ENCODE data around the gene STAU1.
"Not testable (repeated sequence)": the region's sequence is repeated elsewhere in the genome, so short reads cannot be mapped to it uniquely, and the experiment has no call there.

STAU1 gene

GRCh38 chr20:49091104-49091503 is 97.0 kb downstream of the STAU1 start:
- H3K4me1 ChIP-seq (ENCODE audit: control insufficient read depth, insufficient read depth, low read length): no peaks in the 10 kb centered on the region
- H3K36me3 ChIP-seq (ENCODE audit: insufficient read depth, low read length): peaks cover 73% of the 10 kb centered on the region

GRCh38 chr20:49082295-49082694 is 105.8 kb downstream of the STAU1 start:
- H3K36me3 ChIP-seq (ENCODE audit: insufficient read depth, low read length): peaks cover 62% of the 10 kb centered on the region
- not testable (repeated sequence) for H3K9ac ChIP-seq (ENCODE audit: low read depth, low read length); H3K4me3 ChIP-seq (ENCODE audit: low read length); H3K27me3 ChIP-seq (ENCODE audit: control insufficient read depth, insufficient read depth, low read length); H3K4me2 ChIP-seq (ENCODE audit: low read length); H3K4me1 ChIP-seq (ENCODE audit: control insufficient read depth, insufficient read depth, low read length); H3K9me3 ChIP-seq (replicated peaks; ENCODE audit: low read length)

More at GRCh38 chr20:49091104-49091503, 97.0 kb downstream of the STAU1 start:
- Histone ChIP-seq H3K4me2 (ENCODE audit: low read length) (no peak overlapping the region), H3K9ac (ENCODE audit: low read depth, low read length) (no peak overlapping the region), H3K9me3 (replicated peaks; ENCODE audit: low read length) (no peaks in the 10 kb centered on the region), H3K27me3 (ENCODE audit: control insufficient read depth, insufficient read depth, low read length) (no peaks in the 10 kb centered on the region), H3K4me3 (ENCODE audit: low read length) (no peak overlapping the region)

DNA sequence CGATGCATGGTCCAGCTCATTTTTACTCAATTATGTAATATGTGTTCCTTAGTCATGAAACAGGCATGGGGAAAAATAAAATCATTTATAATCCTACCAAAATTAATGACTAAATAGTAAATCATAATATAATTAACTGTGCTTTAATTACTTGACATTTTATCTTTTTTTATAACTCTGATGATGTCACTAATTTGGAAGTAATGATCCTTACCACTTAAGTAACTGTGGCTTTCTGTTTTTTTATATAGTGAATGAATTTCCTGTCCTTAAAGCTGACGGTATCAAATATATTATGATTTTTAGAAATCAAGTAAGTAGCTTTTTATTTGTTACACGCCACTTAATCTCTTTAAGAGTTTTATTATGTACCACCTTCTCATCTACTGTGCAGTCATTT is 109.8 kb downstream of the STAU1 start:
- Histone ChIP-seq H3K9ac (ENCODE audit: low read depth, low read length) (no peak overlapping the region), H3K9me3 (replicated peaks; ENCODE audit: low read length) (no peaks in the 10 kb centered on the region), H3K27me3 (ENCODE audit: control insufficient read depth, insufficient read depth, low read length) (no peaks in the 10 kb centered on the region), H3K4me1 (ENCODE audit: control insufficient read depth, insufficient read depth, low read length) (no peaks in the 10 kb centered on the region), H3K4me3 (ENCODE audit: low read length) (no peak overlapping the region), H3K36me3 (ENCODE audit: insufficient read depth, low read length) (peaks cover 57% of the 10 kb centered on the region), H3K4me2 (ENCODE audit: low read length) (no peak overlapping the region)

DNA sequence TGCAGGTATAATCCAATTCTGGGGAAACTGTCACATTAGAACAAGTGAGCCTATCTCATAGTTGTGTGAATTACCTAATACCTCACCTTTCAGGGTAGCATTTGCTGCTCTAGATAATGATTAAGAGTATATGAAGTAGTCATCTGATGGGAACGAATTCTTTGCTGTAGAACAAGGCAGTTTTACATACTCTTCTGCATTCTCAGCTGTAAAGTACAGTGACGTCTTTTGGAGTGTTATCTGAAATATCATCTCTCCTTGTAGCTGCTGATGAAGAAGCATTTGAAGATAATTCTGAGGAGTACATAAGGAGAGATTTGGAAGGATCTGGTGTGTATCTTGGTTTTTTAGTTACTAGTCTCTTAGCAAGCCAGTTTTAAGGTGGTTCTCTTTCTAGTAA is 113.6 kb downstream of the STAU1 start:
- Histone ChIP-seq H3K4me1 (ENCODE audit: control insufficient read depth, insufficient read depth, low read length) (no peaks in the 10 kb centered on the region), H3K9ac (ENCODE audit: low read depth, low read length) (no peak overlapping the region), H3K4me3 (ENCODE audit: low read length) (no peak overlapping the region), H3K4me2 (ENCODE audit: low read length) (no peak overlapping the region), H3K9me3 (replicated peaks; ENCODE audit: low read length) (no peaks in the 10 kb centered on the region), H3K36me3 (ENCODE audit: insufficient read depth, low read length) (peaks cover 59% of the 10 kb centered on the region), H3K27me3 (ENCODE audit: control insufficient read depth, insufficient read depth, low read length) (no peaks in the 10 kb centered on the region)

All from skeletal muscle satellite cell (primary cell).